K562 (cell line): ENCODE data around the gene GNAI1. TPM values are rescaled to one million over a fixed set of nuclear protein-coding genes. Genes with fewer than 3 reads are reported as not detected.
A peak's percentile ranks its signal among the peaks of the same experiment; 100 is the strongest.

ENCODE experiments used
- ATAC-seq: fragments of 200-7000 bp; cut with Tn5 transposase; 3 replicates; pipeline ENCODE4 v1.9.1; 2020; ENCODE audit warnings: moderate library complexity
- BruUV-seq: library from RNA; stranded (reverse); fragments of 400-500 nt; replicated peaks from 2 replicates; lab custom pipeline; 2021; lab: Mats Ljungman, UMichigan
- CTCF ChIA-PET: fragments of 300-600 bp; formaldehyde crosslinking; extraction: SDS; loops from one replicate; lab custom pipeline; 2021; ENCODE audit warnings: low intra/inter-chr PET ratio; lab: Yijun Ruan, JAX
- POLR2A ChIA-PET: fragments of 300-600, 350-650 bp; sonication (Branson Sonifier 250); formaldehyde crosslinking; extraction: SDS; loops from one replicate; lab custom pipeline; 2021; ENCODE audit warnings: antibody characterized with exemption, inconsistent platforms; lab: Yijun Ruan, JAX
- DNase-seq, 4 experiments: peaks; one replicate each; pipeline versions ENCODE4 v3.0.0 to v3.0.0-alpha.2; 2011 to 2018; ENCODE audit warnings: low spot score in 3 of 4, mixed read lengths in 3 of 4; ENCODE audit errors: extremely low read depth in 1 of 4
- FAIRE-seq: peaks from 2 replicates; lab custom pipeline; 2011; peaks lifted over from hg19 to GRCh38; lab: Jason Lieb, UNC
- H2AFZ ChIP-seq: 2 replicates; pipeline ENCODE4 v1.6.0; 2011; ENCODE audit warnings: low read depth, low read length, control low read depth, inconsistent platforms
- H3K27ac ChIP-seq: fragments of 200-600 bp; 3 replicates; pipeline ENCODE4 v1.8.0; 2011; ENCODE audit warnings: low read depth, mild to moderate bottlenecking, control low read depth, inconsistent platforms, low read length, moderate library complexity, mixed read lengths; ENCODE audit errors: extremely low read depth
- H3K27me3 ChIP-seq, 2 experiments: fragments of 300-600 bp in 1 of 2; 2 replicates in 1 of 2; 3 replicates in 1 of 2; pipeline versions ENCODE4 v1.6.0 to v1.8.0; 2011; ENCODE audit warnings: inconsistent platforms in 2 of 2, low read length in 2 of 2, mild to moderate bottlenecking in 1 of 2, mixed read lengths in 1 of 2, moderate library complexity in 1 of 2; ENCODE audit not compliant: control insufficient read depth in 2 of 2, insufficient read depth in 2 of 2
- H3K36me3 ChIP-seq: fragments of 300-600 bp; 3 replicates; pipeline ENCODE4 v1.8.0; 2011; ENCODE audit warnings: mild to moderate bottlenecking, low read length, inconsistent platforms; ENCODE audit not compliant: control insufficient read depth, insufficient read depth
- H3K4me1 ChIP-seq, 2 experiments: fragments of 200-600 bp in 1 of 2; replicated peaks in 1 of 2; 2 replicates in 1 of 2; 3 replicates in 1 of 2; pipeline versions ENCODE4 v1.5.1 to v1.8.0; 2011; ENCODE audit warnings: inconsistent platforms in 2 of 2, low read length in 2 of 2, mild to moderate bottlenecking in 1 of 2, mixed read lengths in 1 of 2, moderate library complexity in 1 of 2; ENCODE audit not compliant: control insufficient read depth in 2 of 2, insufficient read depth in 2 of 2
- H3K4me2 ChIP-seq: 2 replicates; pipeline ENCODE4 v1.6.1; 2011; ENCODE audit warnings: low read length, control low read depth, inconsistent platforms, mixed read lengths; ENCODE audit not compliant: insufficient read depth
- H3K4me3 ChIP-seq: fragments of 200-600 bp; sonication (generic), shearing (Covaris generic); 2 replicates; pipeline ENCODE4 v1.5.1; 2016; ENCODE audit warnings: control low read depth, inconsistent platforms
- H3K79me2 ChIP-seq: fragments of 200-600 bp; 3 replicates; pipeline ENCODE4 v1.8.0; 2011; ENCODE audit warnings: low read length, inconsistent platforms; ENCODE audit not compliant: control insufficient read depth, insufficient read depth
- H3K9ac ChIP-seq, 2 experiments: 2 replicates each; pipeline versions ENCODE4 v1.6.0 to v1.6.1; 2011; ENCODE audit warnings: low read depth in 2 of 2, low read length in 2 of 2, control low read depth in 1 of 2, inconsistent platforms in 1 of 2, mild to moderate bottlenecking in 1 of 2, mixed read lengths in 1 of 2; ENCODE audit not compliant: insufficient read depth in 1 of 2
- H3K9me1 ChIP-seq: one replicate; pipeline ENCODE4 v1.6.0; 2011; ENCODE audit warnings: inconsistent platforms, mild to moderate bottlenecking, low read length, moderate library complexity; ENCODE audit not compliant: control insufficient read depth, insufficient read depth
- H3K9me3 ChIP-seq: replicated peaks from 2 replicates; pipeline ENCODE4 v1.5.1; 2011; ENCODE audit warnings: low read depth, low read length, inconsistent platforms; ENCODE audit not compliant: control insufficient read depth, insufficient read depth
- H4K20me1 ChIP-seq: replicated peaks from 2 replicates; pipeline ENCODE4 v1.6.1; 2011; ENCODE audit warnings: low read length, inconsistent platforms, mixed read lengths; ENCODE audit not compliant: control insufficient read depth, insufficient read depth
- CAMTA2 ChIP-seq: fragments of 250-450 bp; sonication (Bioruptor Pico); conservative IDR thresholded peaks from 2 replicates; pipeline ENCODE4 v1.5.1; 2022
- EP400 ChIP-seq: fragments of 450-650 bp; IDR thresholded peaks from 2 replicates; pipeline ENCODE4 v1.6.1; 2017; ENCODE audit warnings: antibody characterized with exemption, mild to moderate bottlenecking, moderate library complexity
- ESRRA ChIP-seq: fragments of 450-650 bp; IDR thresholded peaks from 2 replicates; pipeline ENCODE4 v1.6.1; 2014; ENCODE audit warnings: low read depth, mild to moderate bottlenecking, moderate library complexity, borderline replicate concordance
- HIVEP1 ChIP-seq: fragments of 250-450 bp; sonication (Bioruptor Pico); IDR thresholded peaks from 2 replicates; pipeline ENCODE4 v1.4.0; 2020; ENCODE audit warnings: mild to moderate bottlenecking
- HNRNPLL ChIP-seq: fragments of 200-400 bp; formaldehyde crosslinking; IDR thresholded peaks from 2 replicates; pipeline ENCODE4 v1.6.1; 2017; ENCODE audit warnings: low read length, low read depth, mild to moderate bottlenecking; ENCODE audit not compliant: poor library complexity, severe bottlenecking
- NFE2 ChIP-seq: IDR thresholded peaks from 2 replicates; pipeline ENCODE4 v1.6.1; 2014; ENCODE audit warnings: antibody characterized with exemption, low read depth
- PCBP1 ChIP-seq: fragments of 200-400 bp; formaldehyde crosslinking; IDR thresholded peaks from 2 replicates; pipeline ENCODE4 v1.6.1; 2018; ENCODE audit warnings: mild to moderate bottlenecking, low read depth, low read length; ENCODE audit not compliant: poor library complexity, severe bottlenecking
- PRPF4 ChIP-seq: fragments of 200-400 bp; formaldehyde crosslinking; IDR thresholded peaks from one replicate; pipeline ENCODE4 v1.6.1; 2017; ENCODE audit warnings: low read length, low read depth, mild to moderate bottlenecking; ENCODE audit not compliant: insufficient read depth, poor library complexity, severe bottlenecking
- PTTG1 ChIP-seq: fragments of 450-650 bp; IDR thresholded peaks from 2 replicates; pipeline ENCODE4 v1.6.1; 2016; ENCODE audit warnings: low read depth, mild to moderate bottlenecking, missing genetic modification characterization, missing compliant biosample characterization
- TAL1 ChIP-seq: fragments of 450-650 bp; IDR thresholded peaks from 2 replicates; pipeline ENCODE4 v1.6.1; 2016; ENCODE audit warnings: mild to moderate bottlenecking
- THAP12 ChIP-seq: fragments of 250-450 bp; sonication (Bioruptor Pico); IDR thresholded peaks from 2 replicates; pipeline ENCODE4 v1.9.0; 2021; ENCODE audit warnings: mild to moderate bottlenecking, inconsistent platforms
- ZBTB1 ChIP-seq: sonication (generic); formaldehyde crosslinking; IDR thresholded peaks from 2 replicates; pipeline ENCODE4 v1.8.1; 2023; ENCODE audit warnings: missing genetic modification reagents, low read depth, mild to moderate bottlenecking, borderline replicate concordance
- ZBTB9 ChIP-seq: fragments of 450-650 bp; formaldehyde crosslinking; IDR thresholded peaks from 2 replicates; pipeline ENCODE4 v1.4.0; 2020; ENCODE audit warnings: mild to moderate bottlenecking, moderate library complexity
- ZNF239 ChIP-seq: fragments of 250-450 bp; sonication (Bioruptor Pico); IDR thresholded peaks from 2 replicates; pipeline ENCODE4 v1.4.0; 2020; ENCODE audit warnings: mild to moderate bottlenecking
- ZNF316 ChIP-seq: fragments of 450-650 bp; IDR thresholded peaks from 2 replicates; pipeline ENCODE4 v1.6.1; 2016
- WGBS: fragments of 100-300 bp; shearing (Covaris generic); methylation state at CpG from one replicate; pipeline ENCODE4 v1.1.6; 2016; ENCODE audit warnings: low coverage, mixed read lengths; ENCODE audit not compliant: insufficient coverage; ENCODE audit errors: missing lambda C conversion rate; 5-methylcytosine and 5-hydroxymethylcytosine counted together
- in situ Hi-C: fragments of 300-500 bp; cut with MboI; formaldehyde crosslinking; loops from 4 replicates; pipeline ENCODE4 v1.15.0; 2018; ENCODE audit warnings: inconsistent platforms, mixed read lengths
- intact Hi-C: fragments of 100-400 bp; cut with micrococcal nuclease; formaldehyde crosslinking; loops from 2 replicates; pipeline ENCODE4 v1.14.2; 2022
- polyA plus RNA-seq, 8 experiments: library from polyadenylated mRNA; depleted of rRNA in 4 of 8; stranded (reverse) in 5 of 8; unstranded in 3 of 8; fragments of >200 nt; fragmentation: Nextera tagmentation in 2 of 8; fragmentation: Illumina TruSeq in 1 of 8; extraction: Ambion mirVana in 2 of 8; extraction: Trizol in 1 of 8; gene quantifications; 2 replicates each; pipeline versions ENCODE4 v1.2.1 to v1.2.3, GENCODE V29; 2011 to 2014; ENCODE audit warnings: inconsistent platforms in 1 of 8, missing spikeins in 1 of 8
- total RNA-seq, 7 experiments: library from RNA; depleted of rRNA in 6 of 7; stranded (reverse); fragments of >200 nt in 6 of 7; fragmentation: Illumina TruSeq in 2 of 7; extraction: Trizol in 2 of 7; gene quantifications; 2 replicates each; pipeline versions ENCODE4 v1.2.1 to v1.2.3, GENCODE V29; 2011 to 2021; ENCODE audit warnings: low replicate concordance in 1 of 7

GNAI1 gene
- total and polyA plus RNA-seq, 9 of the 15 experiments (the other 6 are each of a cell fraction or from before 2014, with no cell fraction given) = 0.03 to 0.13 (median 0.08) TPM; not detected in 6

DNA sequence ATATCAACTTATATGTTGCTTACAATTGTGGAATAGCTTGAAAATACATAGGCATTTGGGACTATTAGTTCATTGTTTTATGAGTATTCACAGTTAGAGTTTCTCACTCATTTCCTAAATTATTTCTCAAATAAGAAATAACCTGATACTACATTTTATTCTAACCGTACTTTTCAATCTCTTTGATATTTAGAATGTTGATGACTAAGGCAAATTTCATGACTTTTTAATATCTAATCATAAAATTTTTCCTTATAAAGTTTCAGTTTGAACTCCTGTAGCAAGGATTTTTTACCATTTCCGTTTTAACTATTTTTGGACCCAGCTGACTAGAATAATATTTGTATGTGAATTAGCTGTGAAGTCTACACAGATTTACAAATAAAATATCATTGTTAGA, 41.3 kb upstream of the GNAI1 start:
- FAIRE-seq = no peak
- POLR2A ChIA-PET = no interaction called here
- H3K27ac ChIP-seq = no peak overlapping the region
- H3K4me3 ChIP-seq = no peak overlapping the region
- ATAC-seq = no peak
- H3K27me3 ChIP-seq = no peaks in the 10 kb centered on the region
- CTCF ChIA-PET = no interaction called here
- DNase-seq = no peak
- H4K20me1 ChIP-seq = no peaks in the 10 kb centered on the region
- no TSS peak for BruUV-seq
- no peaks in the 10 kb centered on the region for H3K4me1 ChIP-seq
- in situ Hi-C loops = no loop called here
- intact Hi-C loops = no loop called here
- no peak overlapping the region for H2AFZ ChIP-seq
- H3K79me2 ChIP-seq = no peaks in the 10 kb centered on the region
- no peak for TF ChIP-seq ZNF239 (CRISPR knock-in tag)
- TF ChIP-seq CAMTA2 (CRISPR knock-in tag) = no peak
- no peak for TF ChIP-seq NFE2
- peak; percentile 65 for TF ChIP-seq ZNF316
- TF ChIP-seq HIVEP1 (CRISPR knock-in tag) = no peak
- TF ChIP-seq PRPF4 = no peak
- WGBS = 4% methylated on average over 2 of the region's 2 CpGs
- no peaks in the 10 kb centered on the region for H3K9me3 ChIP-seq
- H3K4me2 ChIP-seq = no peak overlapping the region
- no peaks in the 10 kb centered on the region for H3K36me3 ChIP-seq
- H3K9ac ChIP-seq = no peak overlapping the region
- no peaks in the 10 kb centered on the region for H3K9me1 ChIP-seq

DNA sequence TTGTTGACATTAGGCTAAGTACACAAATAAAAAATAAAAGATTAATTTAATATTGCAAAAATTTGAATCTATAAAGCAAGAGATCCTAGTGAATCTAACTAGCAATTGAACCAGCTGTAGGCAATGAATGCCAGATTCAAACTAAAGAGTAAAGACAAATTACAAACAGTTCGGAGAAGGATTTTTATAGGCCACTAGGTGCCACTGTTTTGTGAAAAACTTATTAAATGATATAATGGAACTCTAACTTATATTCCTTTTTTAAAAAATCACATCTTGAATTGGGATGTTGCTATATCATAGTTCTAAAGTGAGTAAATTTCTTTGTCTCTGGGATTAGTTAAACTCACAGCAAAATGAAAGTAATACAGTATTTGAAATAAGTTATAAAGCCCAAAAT, 39.1 kb upstream of the GNAI1 start:
- Histone ChIP-seq H3K4me2 (no peak overlapping the region), H3K4me3 (no peak overlapping the region), H3K9me1 (no peaks in the 10 kb centered on the region), H3K27ac (no peak overlapping the region), H3K4me1 (no peaks in the 10 kb centered on the region), H4K20me1 (no peaks in the 10 kb centered on the region), H3K36me3 (no peaks in the 10 kb centered on the region), H3K27me3 (no peaks in the 10 kb centered on the region), H2AFZ (no peak overlapping the region), H3K9me3 (no peaks in the 10 kb centered on the region), H3K9ac (no peak overlapping the region), H3K79me2 (no peaks in the 10 kb centered on the region)
- 0% methylated on average over 1 of the region's 1 CpG for WGBS
- intact Hi-C loops = no loop called here
- ChIA-PET POLR2A (no interaction called here), CTCF (no interaction called here)
- ATAC-seq (no peak), FAIRE-seq (no peak), DNase-seq (no peak)
- in situ Hi-C loops = no loop called here
- BruUV-seq = no TSS peak
- TF ChIP-seq PTTG1 (tag) (no peak), TAL1 (no peak), EP400 (no peak), ZBTB1 (CRISPR knock-in tag) (no peak), THAP12 (CRISPR knock-in tag) (no peak), PCBP1 (no peak), ZBTB9 (CRISPR knock-in tag) (no peak), HNRNPLL (no peak), ESRRA (no peak)
